ENCODE measurements around the gene PHLPP2. TPM values are rescaled to one million over a fixed set of nuclear protein-coding genes. Genes with fewer than 3 reads are reported as not detected.

PHLPP2 gene, protein sequence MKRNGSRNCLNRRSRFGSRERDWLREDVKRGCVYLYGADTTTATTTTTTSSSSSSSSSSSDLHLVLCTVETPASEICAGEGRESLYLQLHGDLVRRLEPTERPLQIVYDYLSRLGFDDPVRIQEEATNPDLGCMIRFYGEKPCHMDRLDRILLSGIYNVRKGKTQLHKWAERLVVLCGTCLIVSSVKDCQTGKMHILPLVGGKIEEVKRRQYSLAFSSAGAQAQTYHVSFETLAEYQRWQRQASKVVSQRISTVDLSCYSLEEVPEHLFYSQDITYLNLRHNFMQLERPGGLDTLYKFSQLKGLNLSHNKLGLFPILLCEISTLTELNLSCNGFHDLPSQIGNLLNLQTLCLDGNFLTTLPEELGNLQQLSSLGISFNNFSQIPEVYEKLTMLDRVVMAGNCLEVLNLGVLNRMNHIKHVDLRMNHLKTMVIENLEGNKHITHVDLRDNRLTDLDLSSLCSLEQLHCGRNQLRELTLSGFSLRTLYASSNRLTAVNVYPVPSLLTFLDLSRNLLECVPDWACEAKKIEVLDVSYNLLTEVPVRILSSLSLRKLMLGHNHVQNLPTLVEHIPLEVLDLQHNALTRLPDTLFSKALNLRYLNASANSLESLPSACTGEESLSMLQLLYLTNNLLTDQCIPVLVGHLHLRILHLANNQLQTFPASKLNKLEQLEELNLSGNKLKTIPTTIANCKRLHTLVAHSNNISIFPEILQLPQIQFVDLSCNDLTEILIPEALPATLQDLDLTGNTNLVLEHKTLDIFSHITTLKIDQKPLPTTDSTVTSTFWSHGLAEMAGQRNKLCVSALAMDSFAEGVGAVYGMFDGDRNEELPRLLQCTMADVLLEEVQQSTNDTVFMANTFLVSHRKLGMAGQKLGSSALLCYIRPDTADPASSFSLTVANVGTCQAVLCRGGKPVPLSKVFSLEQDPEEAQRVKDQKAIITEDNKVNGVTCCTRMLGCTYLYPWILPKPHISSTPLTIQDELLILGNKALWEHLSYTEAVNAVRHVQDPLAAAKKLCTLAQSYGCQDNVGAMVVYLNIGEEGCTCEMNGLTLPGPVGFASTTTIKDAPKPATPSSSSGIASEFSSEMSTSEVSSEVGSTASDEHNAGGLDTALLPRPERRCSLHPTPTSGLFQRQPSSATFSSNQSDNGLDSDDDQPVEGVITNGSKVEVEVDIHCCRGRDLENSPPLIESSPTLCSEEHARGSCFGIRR (N-terminal part only)
- total RNA-seq: 1 to 10 TPM; 4.6 to 6.9 TPM
- long read RNA-seq: 0 reads

DNA sequence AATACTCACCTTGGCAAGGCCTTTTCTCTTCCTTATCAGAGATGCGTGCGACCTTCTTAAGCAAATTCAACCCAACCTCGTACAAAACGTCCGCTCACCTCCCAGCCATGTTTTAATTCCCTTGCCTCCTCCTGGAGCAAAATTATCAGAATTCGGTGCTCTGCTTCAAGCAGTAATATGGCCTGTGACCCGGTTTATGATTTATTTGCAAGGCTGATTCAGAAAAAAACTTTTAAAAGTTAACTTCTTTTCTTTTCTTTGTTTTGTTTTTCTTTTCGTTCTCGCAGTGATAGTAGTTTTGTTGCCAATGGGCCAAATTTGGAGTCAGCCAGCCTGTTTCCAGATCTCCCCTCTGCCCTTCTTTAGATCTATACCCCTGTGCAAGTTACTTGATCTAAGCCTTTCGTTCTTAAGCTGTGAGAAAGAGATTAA, at the start of gene PHLPP2:
TSS of gene PHLPP2 (minus strand) at position 382 of the 432 bp plus-strand sequence. CDS start 9,906 bp downstream, outside the sequence.
- intact Hi-C loops (cut with DNase I): no loop called here
- no peak for ATAC-seq

DNA sequence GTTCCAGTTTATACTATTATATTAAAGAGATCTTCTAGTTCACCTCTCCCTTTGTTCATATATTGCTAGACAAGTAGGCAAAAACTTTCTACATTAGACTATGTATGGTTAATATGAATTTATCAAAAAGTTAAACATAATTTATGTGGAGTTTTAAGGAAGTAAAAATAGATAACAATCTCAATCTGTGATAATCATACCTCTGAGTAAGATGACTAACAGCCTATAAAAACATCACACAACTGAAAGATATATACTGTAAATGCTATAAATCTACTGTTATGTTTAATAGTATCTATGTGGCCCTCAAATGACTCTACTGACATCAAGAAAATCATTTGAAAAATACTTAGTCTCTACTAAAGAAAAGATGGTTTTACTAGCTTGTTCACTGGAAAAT, 47.1 kb upstream of the PHLPP2 start:
- ATAC-seq (no peak), DNase-seq (no peak)
- intact Hi-C loops (cut with DNase I): no loop called here

More for the DNA sequence above, at the start of gene PHLPP2:
- no peak for DNase-seq

- intact Hi-C loops (cut with DNase I): no loop called here
- DNase-seq (no peak), ATAC-seq (no peak)
These were observed 44.7 kb upstream of the PHLPP2 start for GRCh38 chr16:71769222-71769621.

DNA sequence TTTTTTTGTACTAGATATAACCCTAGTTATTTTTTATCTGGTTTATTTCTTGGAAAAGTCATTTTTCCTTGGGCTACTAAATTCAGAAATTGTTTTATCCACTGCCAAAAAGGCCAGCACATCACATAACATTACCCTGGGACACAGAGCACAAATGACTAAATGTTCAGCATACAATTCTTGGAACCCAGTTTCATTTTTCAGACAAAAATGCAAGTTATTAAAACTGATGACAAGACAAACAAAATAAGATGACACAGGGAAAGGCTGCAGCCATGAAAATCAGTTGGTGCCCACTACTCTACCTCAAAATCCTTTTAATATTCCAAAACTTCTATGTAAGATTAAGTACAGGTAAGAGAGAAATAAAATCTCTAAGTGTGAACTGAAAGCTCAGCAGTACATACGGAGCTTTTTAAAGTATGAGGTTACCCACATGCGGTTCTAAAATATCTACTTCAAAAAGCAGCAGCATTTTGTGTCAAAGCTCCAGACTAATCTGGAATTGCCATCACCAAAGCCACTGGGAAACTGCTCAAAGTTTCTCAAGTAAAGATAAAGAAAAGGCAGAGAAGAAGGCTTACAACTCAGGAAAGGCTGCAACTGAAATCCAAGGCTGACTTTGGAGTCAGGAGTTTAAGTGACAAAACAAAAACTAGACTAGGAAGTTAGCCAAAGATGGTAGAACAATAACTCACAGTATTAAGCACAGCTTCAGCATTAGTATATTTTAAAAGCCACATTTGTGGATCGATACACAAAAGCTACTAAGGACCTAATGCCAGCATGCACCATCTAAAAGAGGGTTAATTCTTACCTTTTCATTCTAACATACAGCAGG, 42.8 kb upstream of the PHLPP2 start:
- DNase-seq (no peak), ATAC-seq (no peak)
- intact Hi-C loops (cut with DNase I): no loop called here

- ATAC-seq: no peak
- intact Hi-C loops (cut with DNase I): no loop called here
- DNase-seq: no peak
These were observed 37.7 kb upstream of the PHLPP2 start for GRCh38 chr16:71762186-71762585.

GRCh38 chr16:71761097-71761496, 36.6 kb upstream of the PHLPP2 start:
- ATAC-seq (no peak), DNase-seq (no peak)
- intact Hi-C loops (cut with DNase I): no loop called here

GRCh38 chr16:71758293-71758760, 33.8 kb upstream of the PHLPP2 start:
- intact Hi-C loops (cut with DNase I): no loop called here
- no peak for DNase-seq
- peak; percentile 76 to 84 for ATAC-seq

DNA sequence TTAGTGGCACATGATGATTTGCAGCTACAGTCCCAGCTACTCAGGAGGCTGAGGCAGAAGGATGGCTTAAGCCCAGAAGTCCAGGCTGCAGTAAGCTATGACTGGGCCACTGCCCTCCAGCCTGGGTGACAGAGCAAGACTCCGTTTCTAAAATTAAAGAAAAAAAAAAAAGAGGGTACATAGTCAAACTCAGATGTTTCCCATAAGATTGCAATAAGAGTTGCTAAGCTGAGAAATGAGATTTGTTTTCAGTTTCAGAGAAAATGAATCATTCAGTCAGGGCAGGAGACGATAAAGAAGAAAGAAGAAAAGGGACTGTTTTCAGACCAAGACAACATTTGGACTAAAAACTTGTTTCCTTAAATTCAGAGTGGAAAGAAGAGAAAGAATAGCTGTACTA, 30.2 kb upstream of the PHLPP2 start:
- no peak for ATAC-seq
- intact Hi-C loops (cut with DNase I): no loop called here
- DNase-seq: no peak

DNA sequence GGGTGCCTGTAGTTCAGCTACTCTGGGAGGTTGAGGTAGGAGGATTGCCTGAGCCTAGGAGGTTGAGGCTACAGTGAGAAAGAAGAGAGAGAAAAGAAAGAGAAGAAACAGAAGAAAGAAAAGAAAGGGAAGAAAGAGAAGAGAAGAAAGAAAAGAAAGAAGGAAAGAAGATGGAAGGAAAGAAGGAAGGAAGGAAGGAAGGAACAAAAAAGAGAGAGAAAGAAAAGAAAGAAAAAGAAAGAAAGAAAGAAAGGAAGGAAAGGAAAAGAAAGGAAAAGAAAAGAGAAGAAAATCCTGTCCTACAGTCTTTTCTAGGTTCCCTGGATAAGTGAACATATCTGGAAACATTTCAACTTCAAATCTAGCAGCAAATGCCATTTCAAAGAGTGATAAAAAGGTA, 29.6 kb upstream of the PHLPP2 start:
- DNase-seq (no peak), ATAC-seq (no peak)
- intact Hi-C loops (cut with DNase I): no loop called here

DNA sequence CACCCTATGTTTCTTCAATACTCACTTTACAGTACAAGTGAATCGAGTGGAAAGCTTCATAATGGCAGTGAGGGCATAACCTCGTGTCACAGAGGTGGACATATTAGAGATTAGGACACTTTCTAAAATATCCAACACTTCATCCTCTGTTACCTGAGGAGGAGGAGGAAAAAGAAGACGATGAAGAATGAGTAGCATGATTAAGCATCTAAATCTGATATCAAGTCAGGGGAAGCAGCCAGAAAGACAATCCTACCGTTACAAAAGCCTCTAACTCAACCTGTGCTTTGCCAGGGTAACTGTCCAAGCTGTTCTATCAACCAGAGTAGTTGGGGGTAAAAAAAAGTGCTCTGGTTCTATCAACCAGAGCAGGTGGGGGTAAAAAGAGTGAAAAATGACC, 23.7 kb upstream of the PHLPP2 start:
- ATAC-seq: no peak
- intact Hi-C loops (cut with DNase I): no loop called here
- DNase-seq: no peak

DNA sequence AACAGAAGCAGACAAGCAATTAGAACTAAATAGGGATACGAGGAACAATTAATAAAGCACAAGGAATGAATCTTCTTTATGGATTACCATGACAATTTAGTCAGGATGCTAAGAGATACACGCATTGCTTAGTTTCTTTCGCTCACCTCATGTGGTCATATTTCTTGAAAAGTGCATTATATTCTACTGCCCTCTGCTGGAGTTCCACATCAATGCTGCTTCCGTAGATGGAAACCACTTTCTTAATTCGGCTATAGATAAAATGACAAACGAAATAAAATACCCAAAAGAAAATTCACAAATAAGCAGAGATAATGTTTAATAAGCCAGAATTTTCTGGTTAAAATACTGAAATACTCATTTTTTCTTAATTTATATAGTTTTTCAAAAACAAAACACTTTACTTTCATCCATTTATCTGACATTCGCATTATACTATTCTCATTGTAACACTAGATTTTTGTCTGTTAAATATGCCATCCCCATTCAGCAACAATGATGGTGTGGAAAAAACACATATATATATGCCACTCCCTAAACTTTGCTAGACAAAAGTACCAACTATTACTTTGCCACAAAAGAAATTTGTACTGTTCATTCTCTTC, 22.0 kb upstream of the PHLPP2 start:
- DNase-seq (no peak), ATAC-seq (peak in 1 of 2 donors; percentile 38)
- intact Hi-C loops (cut with DNase I): no loop called here

GRCh38 chr16:71738855-71739254, 14.4 kb upstream of the PHLPP2 start:
- DNase-seq (no peak), ATAC-seq (no peak)
- intact Hi-C loops (cut with DNase I): no loop called here

DNA sequence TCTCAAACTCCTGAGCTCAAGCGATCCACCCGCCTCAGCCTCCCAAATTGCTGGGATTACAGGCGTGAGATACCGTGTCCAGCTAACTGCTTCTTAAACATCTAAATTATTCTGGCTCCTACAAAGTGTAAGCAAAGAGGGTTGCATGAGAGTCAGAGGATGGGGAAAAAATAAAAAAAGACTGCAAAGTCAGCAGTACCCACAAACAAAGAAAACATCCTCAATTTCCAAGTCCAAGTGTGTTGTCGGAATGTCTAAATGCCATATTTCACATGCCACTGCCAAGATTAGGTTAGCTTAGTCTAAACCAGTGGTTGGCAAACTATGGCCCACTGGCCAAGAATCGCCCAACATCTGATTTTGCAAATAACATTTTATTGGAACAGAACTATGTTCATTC, 13.0 kb upstream of the PHLPP2 start:
- intact Hi-C loops (cut with DNase I): no loop called here
- ATAC-seq: no peak
- DNase-seq: no peak

GRCh38 chr16:71734511-71734910, 10.0 kb upstream of the PHLPP2 start:
- no peak for DNase-seq
- intact Hi-C loops (cut with DNase I): no loop called here
- ATAC-seq: no peak

DNA sequence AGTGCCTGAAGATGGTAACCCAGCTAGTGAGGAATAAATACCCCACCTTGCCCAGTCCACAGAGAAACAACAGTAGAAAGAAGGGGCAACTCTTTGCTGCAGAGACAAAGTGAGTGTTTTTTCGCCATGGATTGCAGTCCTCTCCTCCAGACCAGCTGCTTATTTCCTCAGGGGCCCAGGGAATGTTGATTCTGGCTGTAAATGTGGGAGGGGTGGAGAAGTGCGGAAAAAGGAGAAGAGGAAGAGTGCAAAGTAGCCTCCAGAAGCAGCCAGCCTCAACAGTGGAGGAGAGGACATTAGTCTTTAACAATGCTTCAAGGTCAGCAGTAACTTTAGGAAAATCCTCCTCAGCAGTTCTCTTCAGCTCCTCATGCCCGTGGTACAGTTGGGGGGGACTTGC, 8.1 kb upstream of the PHLPP2 start:
- ATAC-seq (peak in 1 of 2 donors; percentile 61), DNase-seq (no peak)
- intact Hi-C loops (cut with DNase I): no loop called here

DNA sequence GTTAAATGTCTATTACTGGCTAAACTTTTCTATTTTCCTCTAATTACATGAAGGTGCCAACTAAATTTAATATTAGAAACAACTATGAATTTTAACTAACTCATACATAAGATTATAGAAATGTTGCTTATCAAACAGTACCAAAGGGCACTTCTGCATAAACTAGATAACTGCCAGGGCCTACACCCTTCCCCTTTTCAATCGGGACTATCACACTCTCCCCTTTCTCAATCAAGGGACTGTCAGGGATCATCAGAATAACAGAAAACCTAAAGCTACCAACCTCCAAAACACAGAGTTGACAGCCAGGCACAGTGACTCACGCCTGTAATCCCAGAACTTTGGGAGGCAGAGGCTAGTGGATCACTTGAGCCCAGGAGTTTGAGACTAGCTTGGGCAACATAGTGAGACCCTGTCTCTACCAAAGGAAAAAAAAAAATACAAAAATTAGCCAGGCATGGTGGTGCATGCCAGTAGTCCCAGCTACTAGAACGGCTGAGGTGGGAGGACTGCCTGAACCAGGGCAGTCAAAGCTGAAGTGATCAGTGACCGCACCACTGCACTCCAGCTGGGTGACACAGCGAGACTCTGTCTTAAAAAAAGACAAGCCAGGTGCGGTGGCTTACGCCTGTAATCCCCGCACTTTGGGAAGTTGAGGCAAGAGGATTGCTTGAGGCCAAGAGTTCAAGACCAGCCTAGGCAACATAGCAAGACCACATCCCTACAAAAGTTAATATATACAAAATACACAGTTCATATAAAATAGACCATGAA, 3.2 kb upstream of the PHLPP2 start:
- intact Hi-C loops (cut with DNase I): no loop called here
- no peak for DNase-seq
- no peak for ATAC-seq

DNA sequence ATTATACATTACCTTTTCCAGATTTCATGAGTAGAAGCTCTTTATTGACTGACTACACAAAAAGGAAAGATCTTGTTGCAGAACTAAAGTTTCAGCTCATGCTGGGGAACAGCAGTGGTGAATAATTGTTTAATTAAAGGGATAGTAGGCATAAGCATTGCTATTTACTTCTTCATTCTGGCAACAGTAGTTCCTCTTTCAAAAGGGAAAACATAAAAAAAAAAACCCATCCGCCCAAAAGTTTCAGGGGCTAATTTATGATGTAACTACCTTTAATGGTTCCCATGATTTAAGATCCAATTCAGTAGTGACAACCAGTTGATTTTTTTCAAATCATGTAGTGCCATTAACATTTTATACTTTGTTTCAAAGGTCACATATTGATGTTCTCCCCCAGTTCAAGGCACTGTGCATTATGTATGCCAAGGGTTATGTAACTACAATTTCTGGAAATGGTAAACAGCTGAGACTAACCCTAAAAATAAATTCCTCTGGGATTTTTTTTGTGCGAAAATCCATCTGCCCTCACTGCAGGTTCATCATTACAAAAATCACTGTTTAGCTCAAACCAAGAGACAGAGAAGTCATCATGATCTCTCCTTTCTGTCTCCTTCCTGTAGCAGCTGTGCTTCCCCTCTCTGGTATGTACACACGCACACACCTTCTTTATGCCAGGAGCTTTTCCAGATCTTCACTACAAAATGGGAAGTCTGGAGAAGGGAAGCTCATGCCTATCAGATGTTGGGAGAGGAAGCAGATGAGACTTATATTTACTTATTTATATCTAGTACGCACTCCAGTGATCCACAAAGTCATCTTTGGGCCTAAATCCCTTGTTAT, 2.2 kb upstream of the PHLPP2 start:
- DNase-seq: no peak
- intact Hi-C loops (cut with DNase I): no loop called here
- no peak for ATAC-seq

All from left cardiac atrium (tissue), 4 donors.